ENCODE results near the gene MYO1B. TPM values are rescaled to one million over a fixed set of nuclear protein-coding genes. Genes with fewer than 3 reads are reported as not detected.
A peak's percentile ranks its signal among the peaks of the same experiment; 100 is the strongest.

MYO1B gene
- total and polyA plus RNA-seq, 7 experiments from 2014 or later: 0.43 to 14.9 (median 0.54) TPM

DNA sequence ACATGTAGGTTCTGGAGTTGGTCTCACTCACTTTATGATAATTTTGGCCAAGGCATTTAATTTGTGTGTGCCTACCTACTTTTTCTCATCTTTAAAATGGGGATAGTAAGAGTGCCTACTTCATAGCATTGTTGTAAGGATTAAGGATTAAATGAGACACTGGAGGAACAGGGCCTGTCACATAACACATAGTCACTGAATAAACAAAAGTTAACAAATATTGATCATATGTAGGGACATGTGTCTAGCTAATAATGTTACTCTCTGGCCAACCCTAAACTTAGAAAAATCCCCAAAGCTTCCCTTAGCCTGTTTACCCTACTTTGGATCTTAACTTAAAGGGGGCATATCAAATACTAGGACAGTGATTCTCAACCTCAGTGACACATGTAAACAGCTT lies 169.9 kb downstream of the MYO1B start:
- ChIA-PET POLR2A (no interaction called here), CTCF (no interaction called here)
- no peaks in the 10 kb centered on the region for H3K27me3 Mint-ChIP-seq
- H3K27me3 ChIP-seq (ENCODE audit: control insufficient read depth in 2 of 2, insufficient read depth in 2 of 2, low read length in 2 of 2): no peaks in the 10 kb centered on the region
- intact Hi-C loops (cut with micrococcal nuclease): no loop called here
- H3K4me1 ChIP-seq (ENCODE audit: control insufficient read depth in 2 of 2, insufficient read depth in 2 of 2, low read length in 2 of 2): no peaks in the 10 kb centered on the region
- no peak overlapping the region for H3K27ac ChIP-seq (ENCODE audit: low read depth, low read length)
- H3K36me3 ChIP-seq (ENCODE audit: control insufficient read depth in 2 of 3, insufficient read depth in 3 of 3, low read length in 3 of 3): no peaks in the 10 kb centered on the region
- no peak for ATAC-seq
- no peaks in the 10 kb centered on the region for H3K9me3 Mint-ChIP-seq
- no peak overlapping the region for H3K27ac Mint-ChIP-seq
- H3K36me3 Mint-ChIP-seq: peaks cover 0 to 6% (median 0%) of the 10 kb centered on the region in 5 donors
- DNase-seq: no peak
- H3K4me3 Mint-ChIP-seq: no peak overlapping the region
- H3K9me3 ChIP-seq (ENCODE audit: control insufficient read depth in 2 of 3, low read length in 3 of 3): no peaks in the 10 kb centered on the region
- H3K4me1 Mint-ChIP-seq: no peaks in the 10 kb centered on the region
- H3K4me3 ChIP-seq (ENCODE audit: low read length): no peak overlapping the region

GRCh38 chr2:191415858-191416257 lies 170.7 kb downstream of the MYO1B start:
- no peak overlapping the region for H3K27ac ChIP-seq (ENCODE audit: low read depth, low read length)
- ATAC-seq (no peak), DNase-seq (no peak)
- ChIA-PET POLR2A (no interaction called here), CTCF (no interaction called here)
- H3K4me1 Mint-ChIP-seq: no peaks in the 10 kb centered on the region
- H3K9me3 Mint-ChIP-seq: no peaks in the 10 kb centered on the region
- no peaks in the 10 kb centered on the region for H3K36me3 ChIP-seq (ENCODE audit: control insufficient read depth in 2 of 3, insufficient read depth in 3 of 3, low read length in 3 of 3)
- no peaks in the 10 kb centered on the region for H3K27me3 Mint-ChIP-seq
- no peak overlapping the region for H3K27ac Mint-ChIP-seq
- H3K36me3 Mint-ChIP-seq: peaks cover 0 to 6% (median 0%) of the 10 kb centered on the region in 5 donors
- no peaks in the 10 kb centered on the region for H3K4me1 ChIP-seq (ENCODE audit: control insufficient read depth in 2 of 2, insufficient read depth in 2 of 2, low read length in 2 of 2)
- no peaks in the 10 kb centered on the region for H3K27me3 ChIP-seq (ENCODE audit: control insufficient read depth in 2 of 2, insufficient read depth in 2 of 2, low read length in 2 of 2)
- no peak overlapping the region for H3K4me3 Mint-ChIP-seq
- H3K4me3 ChIP-seq (ENCODE audit: low read length): no peak overlapping the region
- H3K9me3 ChIP-seq (ENCODE audit: control insufficient read depth in 2 of 3, low read length in 3 of 3): no peaks in the 10 kb centered on the region
- intact Hi-C loops (cut with micrococcal nuclease): no loop called here

GRCh38 chr2:191417746-191418145 lies 172.5 kb downstream of the MYO1B start:
- ChIA-PET CTCF (no interaction called here), POLR2A (no interaction called here)
- DNase-seq: no peak
- no peaks in the 10 kb centered on the region for H3K36me3 ChIP-seq (ENCODE audit: control insufficient read depth in 2 of 3, insufficient read depth in 3 of 3, low read length in 3 of 3)
- H3K36me3 Mint-ChIP-seq: peaks cover 0 to 4% (median 0%) of the 10 kb centered on the region in 5 donors
- H3K4me3 Mint-ChIP-seq: no peak overlapping the region
- H3K27ac Mint-ChIP-seq: no peak overlapping the region
- intact Hi-C loops (cut with micrococcal nuclease): no loop called here
- no peaks in the 10 kb centered on the region for H3K4me1 Mint-ChIP-seq
- no peaks in the 10 kb centered on the region for H3K27me3 ChIP-seq (ENCODE audit: control insufficient read depth in 2 of 2, insufficient read depth in 2 of 2, low read length in 2 of 2)
- no peaks in the 10 kb centered on the region for H3K9me3 Mint-ChIP-seq
- no peak for ATAC-seq
- H3K9me3 ChIP-seq (ENCODE audit: control insufficient read depth in 2 of 3, low read length in 3 of 3): no peaks in the 10 kb centered on the region
- no peak overlapping the region for H3K27ac ChIP-seq (ENCODE audit: low read depth, low read length)
- no peaks in the 10 kb centered on the region for H3K27me3 Mint-ChIP-seq
- H3K4me1 ChIP-seq (ENCODE audit: control insufficient read depth in 2 of 2, insufficient read depth in 2 of 2, low read length in 2 of 2): no peaks in the 10 kb centered on the region
- no peak overlapping the region for H3K4me3 ChIP-seq (ENCODE audit: low read length)

DNA sequence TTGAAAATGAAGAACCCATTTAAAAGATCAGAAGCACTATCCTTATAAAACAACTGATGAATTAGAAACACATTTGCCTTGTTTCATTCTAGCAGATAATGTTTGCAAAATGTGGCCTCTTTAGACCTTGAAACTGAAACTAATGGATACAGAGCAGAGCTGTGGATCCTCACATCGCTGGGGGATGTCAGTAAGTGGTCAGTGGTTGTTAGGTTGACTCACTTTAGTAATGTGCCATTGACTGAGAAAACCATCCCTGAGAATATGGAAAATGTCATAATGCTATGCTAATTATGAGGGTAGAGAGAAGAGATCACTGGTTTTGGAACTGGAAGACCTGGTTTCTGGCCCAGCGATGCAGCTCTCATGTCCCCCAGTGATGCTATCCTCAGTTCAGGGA lies 176.7 kb downstream of the MYO1B start:
- Mint-ChIP-seq H3K4me3 (no peak overlapping the region), H3K4me1 (no peaks in the 10 kb centered on the region), H3K27ac (no peak overlapping the region), H3K27me3 (no peaks in the 10 kb centered on the region), H3K36me3 (no peaks in the 10 kb centered on the region), H3K9me3 (no peaks in the 10 kb centered on the region)
- DNase-seq: no peak
- Histone ChIP-seq H3K9me3 (ENCODE audit: control insufficient read depth in 2 of 3, low read length in 3 of 3) (no peaks in the 10 kb centered on the region), H3K4me1 (ENCODE audit: control insufficient read depth in 2 of 2, insufficient read depth in 2 of 2, low read length in 2 of 2) (no peaks in the 10 kb centered on the region), H3K4me3 (ENCODE audit: low read length) (no peak overlapping the region), H3K27ac (ENCODE audit: low read depth, low read length) (no peak overlapping the region), H3K27me3 (ENCODE audit: control insufficient read depth in 2 of 2, insufficient read depth in 2 of 2, low read length in 2 of 2) (no peaks in the 10 kb centered on the region), H3K36me3 (ENCODE audit: control insufficient read depth in 2 of 3, insufficient read depth in 3 of 3, low read length in 3 of 3) (no peaks in the 10 kb centered on the region)
- ATAC-seq: peak; percentile 51
- POLR2A ChIA-PET: no interaction called here
- CTCF ChIA-PET: no interaction called here
- intact Hi-C loops (cut with micrococcal nuclease): no loop called here

GRCh38 chr2:191427031-191427430 lies 181.8 kb downstream of the MYO1B start:
- no peak overlapping the region for H3K27ac Mint-ChIP-seq
- H3K4me1 Mint-ChIP-seq: no peaks in the 10 kb centered on the region
- no peak overlapping the region for H3K27ac ChIP-seq (ENCODE audit: low read depth, low read length)
- no peak overlapping the region for H3K4me3 Mint-ChIP-seq
- H3K36me3 Mint-ChIP-seq: no peaks in the 10 kb centered on the region
- POLR2A ChIA-PET: no interaction called here
- ATAC-seq: no peak
- CTCF ChIA-PET: no interaction called here
- H3K27me3 Mint-ChIP-seq: peaks cover 0 to 8% (median 3%) of the 10 kb centered on the region in 5 donors
- H3K4me3 ChIP-seq (ENCODE audit: low read length): no peak overlapping the region
- intact Hi-C loops (cut with micrococcal nuclease): no loop called here
- H3K27me3 ChIP-seq (ENCODE audit: control insufficient read depth in 2 of 2, insufficient read depth in 2 of 2, low read length in 2 of 2): no peaks in the 10 kb centered on the region
- no peaks in the 10 kb centered on the region for H3K4me1 ChIP-seq (ENCODE audit: control insufficient read depth in 2 of 2, insufficient read depth in 2 of 2, low read length in 2 of 2)
- no peaks in the 10 kb centered on the region for H3K9me3 ChIP-seq (ENCODE audit: control insufficient read depth in 2 of 3, low read length in 3 of 3)
- H3K9me3 Mint-ChIP-seq: no peaks in the 10 kb centered on the region
- no peak for DNase-seq
- H3K36me3 ChIP-seq (ENCODE audit: control insufficient read depth in 2 of 3, insufficient read depth in 3 of 3, low read length in 3 of 3): no peaks in the 10 kb centered on the region

GRCh38 chr2:191428141-191428540 lies 182.9 kb downstream of the MYO1B start:
- POLR2A ChIA-PET: no interaction called here
- Histone ChIP-seq H3K27ac (ENCODE audit: low read depth, low read length) (no peak overlapping the region), H3K4me3 (ENCODE audit: low read length) (no peak overlapping the region), H3K4me1 (ENCODE audit: control insufficient read depth in 2 of 2, insufficient read depth in 2 of 2, low read length in 2 of 2) (no peaks in the 10 kb centered on the region), H3K27me3 (ENCODE audit: control insufficient read depth in 2 of 2, insufficient read depth in 2 of 2, low read length in 2 of 2) (no peaks in the 10 kb centered on the region), H3K9me3 (ENCODE audit: control insufficient read depth in 2 of 3, low read length in 3 of 3) (no peaks in the 10 kb centered on the region), H3K36me3 (ENCODE audit: control insufficient read depth in 2 of 3, insufficient read depth in 3 of 3, low read length in 3 of 3) (no peaks in the 10 kb centered on the region)
- Mint-ChIP-seq H3K27ac (no peak overlapping the region), H3K4me1 (no peaks in the 10 kb centered on the region), H3K36me3 (no peaks in the 10 kb centered on the region), H3K27me3 (peaks cover 0 to 8% (median 3%) of the 10 kb centered on the region in 5 donors), H3K9me3 (no peaks in the 10 kb centered on the region), H3K4me3 (no peak overlapping the region)
- CTCF ChIA-PET: no interaction called here
- no peak for ATAC-seq
- no peak for DNase-seq
- intact Hi-C loops (cut with micrococcal nuclease): no loop called here

DNA sequence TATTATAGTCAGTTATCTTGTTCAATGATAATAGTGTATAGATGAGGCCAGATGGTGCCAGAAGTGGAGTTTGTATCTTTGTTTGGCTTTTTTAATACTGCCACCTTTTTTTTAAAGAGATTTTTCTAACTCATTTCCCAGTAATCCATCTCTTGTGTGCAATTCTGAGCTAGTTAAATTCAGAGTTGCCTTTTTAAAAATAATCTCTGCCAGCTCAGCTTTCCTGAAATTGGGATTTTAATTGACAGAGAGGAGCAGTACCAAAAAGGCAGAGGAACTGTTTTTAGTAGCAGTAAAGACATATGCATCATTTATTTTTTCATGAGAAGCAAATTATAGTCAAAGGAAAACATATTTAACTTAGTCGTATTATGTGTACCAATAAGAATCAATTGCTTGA lies 185.3 kb downstream of the MYO1B start:
- H3K36me3 Mint-ChIP-seq: no peaks in the 10 kb centered on the region
- intact Hi-C loops (cut with micrococcal nuclease): no loop called here
- H3K4me1 Mint-ChIP-seq: no peaks in the 10 kb centered on the region

More for the DNA sequence above, 185.3 kb downstream of the MYO1B start:
- Histone ChIP-seq H3K4me3 (ENCODE audit: low read length) (no peak overlapping the region), H3K27me3 (ENCODE audit: control insufficient read depth in 2 of 2, insufficient read depth in 2 of 2, low read length in 2 of 2) (no peaks in the 10 kb centered on the region), H3K4me1 (ENCODE audit: control insufficient read depth in 2 of 2, insufficient read depth in 2 of 2, low read length in 2 of 2) (no peaks in the 10 kb centered on the region), H3K36me3 (ENCODE audit: control insufficient read depth in 2 of 3, insufficient read depth in 3 of 3, low read length in 3 of 3) (no peaks in the 10 kb centered on the region), H3K9me3 (ENCODE audit: control insufficient read depth in 2 of 3, low read length in 3 of 3) (no peaks in the 10 kb centered on the region), H3K27ac (ENCODE audit: low read depth, low read length) (no peak overlapping the region)
- H3K4me3 Mint-ChIP-seq: no peak overlapping the region
- H3K27me3 Mint-ChIP-seq: peaks cover 0 to 8% (median 4%) of the 10 kb centered on the region in 5 donors
- ATAC-seq: no peak
- H3K27ac Mint-ChIP-seq: no peak overlapping the region
- peaks cover 0 to 5% (median 0%) of the 10 kb centered on the region in 11 donors for H3K9me3 Mint-ChIP-seq
- ChIA-PET CTCF (no interaction called here), POLR2A (no interaction called here)
- DNase-seq: no peak
